Measurements from ENCODE around the gene CMSS1. TPM values are rescaled to one million over a fixed set of nuclear protein-coding genes. Genes with fewer than 3 reads are reported as not detected.

The CMSS1 gene
- total RNA-seq, 1 experiment from 2014 or later = 98.6 TPM

- ChIA-PET CTCF (no interaction called here), POLR2A (ENCODE audit: low non-redundant PET) (no interaction called here)
- Histone ChIP-seq H3K36me3 (ENCODE audit: insufficient read depth, low read length, poor library complexity, severe bottlenecking) (no peaks in the 10 kb centered on the region), H3K27ac (ENCODE audit: low read depth, low read length, poor library complexity, severe bottlenecking) (no peak overlapping the region), H3K4me1 (ENCODE audit: insufficient read depth, low read length, poor library complexity, severe bottlenecking) (peaks cover 16% of the 10 kb centered on the region), H3K9me3 (ENCODE audit: low read depth, low read length, poor library complexity, severe bottlenecking) (no peaks in the 10 kb centered on the region), H3K27me3 (replicated peaks; ENCODE audit: insufficient read depth, low read depth, low read length, poor library complexity) (no peaks in the 10 kb centered on the region), H3K4me3 (ENCODE audit: low read depth, low read length, poor library complexity, severe bottlenecking) (peak overlapping the region; percentile 67)
- TF ChIP-seq CTCF (conservative IDR thresholded peaks at IDR 0.05; ENCODE audit: low read depth, low read length) (no peak), EZH2 (IDR thresholded peaks at IDR 0.05; ENCODE audit: borderline replicate concordance, low read depth, low read length, poor library complexity, severe bottlenecking) (no peak)
- no TSS peak for BruUV-seq (replicated peaks)
- DNase-seq (ENCODE audit: low spot score) = no peak
- intact Hi-C loops (cut with micrococcal nuclease; ENCODE audit: unreplicated experiment) = no loop called here
These were observed 1.2 kb downstream of the CMSS1 start for GRCh38 chr3:99818818-99819217.

- DNase-seq (ENCODE audit: low spot score) = no peak
- TF ChIP-seq CTCF (conservative IDR thresholded peaks at IDR 0.05; ENCODE audit: low read depth, low read length) = no peak
- no peak for TF ChIP-seq EZH2 (IDR thresholded peaks at IDR 0.05; ENCODE audit: borderline replicate concordance, low read depth, low read length, poor library complexity, severe bottlenecking)
- Histone ChIP-seq H3K4me3 (ENCODE audit: low read depth, low read length, poor library complexity, severe bottlenecking) (no peak overlapping the region), H3K36me3 (ENCODE audit: insufficient read depth, low read length, poor library complexity, severe bottlenecking) (no peaks in the 10 kb centered on the region), H3K27ac (ENCODE audit: low read depth, low read length, poor library complexity, severe bottlenecking) (no peak overlapping the region), H3K9me3 (ENCODE audit: low read depth, low read length, poor library complexity, severe bottlenecking) (no peaks in the 10 kb centered on the region), H3K27me3 (replicated peaks; ENCODE audit: insufficient read depth, low read depth, low read length, poor library complexity) (no peaks in the 10 kb centered on the region), H3K4me1 (ENCODE audit: insufficient read depth, low read length, poor library complexity, severe bottlenecking) (peaks cover 23% of the 10 kb centered on the region)
- ChIA-PET POLR2A (ENCODE audit: low non-redundant PET) (interaction anchor here (0.5 kb wide), 1 partner anchor 510 kb away, joined by 3 read pairs; no protein-coding TSS in a partner anchor), CTCF (interaction anchor here (0.6 to 1.0 kb wide), 3 partner anchors 8 to 52 kb away, joined by 3 to 5 read pairs (median 4); no protein-coding TSS in a partner anchor)
- intact Hi-C loops (cut with micrococcal nuclease; ENCODE audit: unreplicated experiment) = no loop called here
- no TSS peak for BruUV-seq (replicated peaks)
These were observed 6.4 kb downstream of the CMSS1 start for GRCh38 chr3:99823723-99824711.

GRCh38 chr3:99825004-99825640, 7.5 kb downstream of the CMSS1 start:
- TF ChIP-seq CTCF (conservative IDR thresholded peaks at IDR 0.05; ENCODE audit: low read depth, low read length) (no peak), EZH2 (IDR thresholded peaks at IDR 0.05; ENCODE audit: borderline replicate concordance, low read depth, low read length, poor library complexity, severe bottlenecking) (no peak)
- CTCF ChIA-PET = interaction anchor here (0.6 kb wide), 1 partner anchor 490 kb away, joined by 4 read pairs; no protein-coding TSS in a partner anchor
- DNase-seq (ENCODE audit: low spot score) = no peak
- POLR2A ChIA-PET (ENCODE audit: low non-redundant PET) = no interaction called here
- BruUV-seq (replicated peaks) = no TSS peak
- Histone ChIP-seq H3K27ac (ENCODE audit: low read depth, low read length, poor library complexity, severe bottlenecking) (no peak overlapping the region), H3K27me3 (replicated peaks; ENCODE audit: insufficient read depth, low read depth, low read length, poor library complexity) (no peaks in the 10 kb centered on the region), H3K4me1 (ENCODE audit: insufficient read depth, low read length, poor library complexity, severe bottlenecking) (peaks cover 23% of the 10 kb centered on the region), H3K36me3 (ENCODE audit: insufficient read depth, low read length, poor library complexity, severe bottlenecking) (no peaks in the 10 kb centered on the region), H3K9me3 (ENCODE audit: low read depth, low read length, poor library complexity, severe bottlenecking) (no peaks in the 10 kb centered on the region), H3K4me3 (ENCODE audit: low read depth, low read length, poor library complexity, severe bottlenecking) (no peak overlapping the region)
- intact Hi-C loops (cut with micrococcal nuclease; ENCODE audit: unreplicated experiment) = no loop called here

All from A673 (cell line).